Measurements from ENCODE around the gene MIEF2.
A peak's percentile ranks its signal among the peaks of the same experiment; 100 is the strongest.
"Not testable (repeated sequence)": the region's sequence is repeated elsewhere in the genome, so short reads cannot be mapped to it uniquely, and the experiment has no call there.

The MIEF2 gene

DNA sequence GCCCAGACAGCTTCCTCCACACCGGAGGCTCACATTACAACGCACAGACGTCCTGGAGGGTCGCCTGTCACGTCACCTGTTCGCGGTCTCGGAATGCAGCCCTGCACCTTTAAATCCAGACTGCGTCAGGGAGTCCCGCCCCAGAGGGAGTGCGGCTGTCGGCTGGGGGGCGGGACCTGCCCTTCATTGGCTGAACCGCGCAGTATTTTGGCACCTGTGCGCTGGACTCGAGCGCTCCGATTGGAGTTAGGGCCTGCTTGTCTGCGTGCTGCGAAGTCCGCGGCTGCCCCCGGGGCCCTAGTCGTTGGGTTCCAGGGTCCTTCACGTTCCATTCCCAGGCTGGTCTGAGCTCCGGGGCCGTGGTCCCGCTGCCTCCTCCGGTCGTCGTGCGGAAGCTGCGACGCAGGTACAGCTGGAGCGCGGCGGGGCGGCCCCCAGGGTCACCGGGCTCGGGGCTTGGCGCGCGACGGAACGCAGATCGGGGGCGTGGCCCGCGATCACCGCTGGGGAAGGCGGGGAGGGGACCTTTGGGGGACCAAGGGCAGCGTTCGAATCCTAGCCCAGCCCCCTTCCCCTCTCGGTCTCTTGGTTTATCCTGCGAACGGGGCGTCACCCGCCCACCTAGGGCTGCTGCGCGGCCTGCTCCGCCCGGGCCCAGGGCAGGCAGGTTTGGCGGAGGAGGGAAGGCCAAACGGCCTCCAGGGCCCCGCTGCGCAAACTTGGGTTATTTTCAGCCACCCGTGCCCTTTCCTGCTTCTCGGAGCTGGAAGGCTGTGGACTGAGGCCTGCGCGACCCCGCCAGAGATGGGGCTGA, at the start of gene MIEF2:
Gene MIEF2 (plus strand): TSS at position 331 of the 814 bp plus-strand sequence. CDS start 2,059 bp downstream, outside the sequence.
- peak; percentile 74 for DNase-seq

DNA sequence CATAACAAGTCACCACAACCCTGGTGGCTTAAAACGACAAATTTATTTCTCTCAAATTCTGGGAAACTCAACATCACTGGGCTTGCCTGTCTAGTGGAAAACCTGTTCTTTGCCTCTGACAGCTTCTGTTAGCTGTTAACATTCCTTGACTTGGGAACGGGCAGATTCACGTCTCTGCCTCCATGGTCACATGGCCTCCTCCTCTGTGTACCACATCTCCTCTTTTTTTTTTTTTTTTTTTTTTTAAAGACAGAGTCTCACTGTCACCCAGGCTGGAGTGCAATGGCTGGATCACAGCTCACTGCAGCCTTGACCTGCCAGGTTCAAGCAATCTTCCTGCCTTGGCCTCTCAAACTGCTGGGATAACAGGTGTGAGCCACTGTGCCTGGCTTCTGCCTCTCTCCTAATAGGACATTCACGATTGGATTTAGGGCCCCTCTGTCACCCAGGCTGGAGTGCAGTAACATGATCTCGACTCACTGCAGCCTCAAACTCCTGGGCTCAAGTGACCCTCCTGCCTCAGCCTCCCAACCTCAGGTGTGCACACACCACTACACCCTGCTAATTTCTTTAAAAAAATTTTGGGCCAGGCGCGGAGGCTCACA, 46.7 kb upstream of the MIEF2 start:
- no peak for DNase-seq

GRCh38 chr17:18216906-18217305, 43.6 kb upstream of the MIEF2 start:
- not testable (repeated sequence) for DNase-seq

DNA sequence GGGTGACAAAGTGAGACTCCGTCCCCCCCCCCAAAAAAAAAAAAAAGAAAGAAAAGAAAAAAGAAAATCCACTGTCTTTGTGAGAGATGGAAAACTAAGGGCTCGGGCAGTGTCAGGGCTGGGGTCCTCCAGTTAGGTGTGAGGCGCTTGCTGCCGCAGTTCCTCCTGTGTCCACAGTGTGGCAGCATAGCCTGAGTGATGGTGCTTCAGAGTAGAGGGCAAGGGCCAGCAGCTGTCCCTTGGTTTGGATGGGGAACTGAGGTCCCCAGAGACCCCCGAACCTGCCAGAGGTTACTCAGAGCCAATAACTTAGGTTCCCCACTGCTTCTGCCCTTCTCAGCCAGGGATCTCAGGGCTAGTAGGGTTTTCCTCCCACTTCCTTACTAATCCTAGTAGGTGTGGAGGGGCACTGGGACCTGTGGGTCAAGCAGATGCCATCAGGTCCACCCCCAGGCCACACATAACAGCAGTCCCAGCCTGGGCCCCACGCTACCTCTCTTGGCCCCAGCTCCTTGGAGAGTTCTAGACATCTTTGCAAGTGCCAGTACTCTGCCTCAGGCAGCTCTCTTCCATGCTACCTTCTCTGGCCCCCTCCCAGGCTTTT, 42.9 kb upstream of the MIEF2 start:
- peak; percentile 9 for DNase-seq

GRCh38 chr17:18218756-18219415, 41.6 kb upstream of the MIEF2 start:
- DNase-seq, result no peak

DNA sequence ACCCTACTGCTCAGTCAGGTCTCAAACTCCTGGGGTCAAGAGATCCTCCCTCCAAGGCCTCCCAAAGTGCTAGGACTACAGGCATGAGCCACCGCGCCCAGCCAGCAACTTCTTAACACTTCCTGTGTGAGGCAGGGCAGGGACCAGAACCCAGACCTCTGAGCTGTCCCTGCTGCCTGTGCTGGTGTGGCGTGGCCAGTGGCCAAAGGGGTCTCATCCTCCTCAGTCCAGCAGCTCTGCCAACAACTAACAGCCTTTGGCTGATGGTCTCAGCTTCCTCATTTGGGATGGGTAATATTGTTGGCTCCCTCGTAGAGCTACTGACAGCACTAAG, 36.4 kb upstream of the MIEF2 start:
- no peak for DNase-seq

GRCh38 chr17:18224387-18225120, 35.9 kb upstream of the MIEF2 start:
- DNase-seq, result no peak

GRCh38 chr17:18225121-18225641, 35.3 kb upstream of the MIEF2 start, which contains the start of gene LLGL1:
LLGL1 (plus strand) TSS chr17:18225635; CDS start chr17:18225683, 48 bp downstream.
- DNase-seq, result peak; percentile 83

DNA sequence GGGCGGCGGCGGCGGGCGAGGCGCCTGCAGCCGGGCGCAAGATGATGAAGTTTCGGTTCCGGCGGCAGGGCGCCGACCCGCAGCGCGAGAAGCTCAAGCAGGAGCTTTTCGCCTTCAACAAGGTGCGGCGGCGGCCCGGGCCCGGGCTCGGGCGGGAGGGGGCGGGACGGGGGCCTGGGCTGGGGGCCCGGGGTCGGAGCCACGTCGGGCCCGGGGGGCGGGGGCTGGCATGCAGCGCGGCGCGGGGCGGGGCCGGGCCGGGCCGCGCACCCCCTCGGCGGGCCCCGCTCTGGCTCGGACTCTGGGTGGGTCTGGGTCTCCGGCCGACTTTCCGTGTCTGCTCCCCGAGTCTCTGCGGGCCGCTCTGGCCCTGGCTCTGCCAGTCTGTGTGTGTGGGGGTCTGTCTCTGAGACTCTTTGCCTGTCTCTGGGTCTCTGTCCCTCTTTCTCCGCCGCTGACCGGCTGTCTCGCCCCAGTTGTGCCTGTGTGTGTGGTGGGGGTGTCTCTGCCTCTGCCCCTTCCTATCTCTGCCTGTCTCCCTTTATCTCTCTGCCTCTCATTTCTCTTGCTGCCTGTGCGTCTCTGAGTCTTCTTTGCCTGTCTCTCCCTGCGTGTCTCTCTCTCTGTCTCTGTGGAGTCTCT, 34.7 kb upstream of the MIEF2 start:
- peak; percentile 36 for DNase-seq

- no peak for DNase-seq
Measured at GRCh38 chr17:18226284-18226945, 34.0 kb upstream of the MIEF2 start.

- no peak for DNase-seq
Measured at GRCh38 chr17:18227635-18228034, 32.8 kb upstream of the MIEF2 start.

DNA sequence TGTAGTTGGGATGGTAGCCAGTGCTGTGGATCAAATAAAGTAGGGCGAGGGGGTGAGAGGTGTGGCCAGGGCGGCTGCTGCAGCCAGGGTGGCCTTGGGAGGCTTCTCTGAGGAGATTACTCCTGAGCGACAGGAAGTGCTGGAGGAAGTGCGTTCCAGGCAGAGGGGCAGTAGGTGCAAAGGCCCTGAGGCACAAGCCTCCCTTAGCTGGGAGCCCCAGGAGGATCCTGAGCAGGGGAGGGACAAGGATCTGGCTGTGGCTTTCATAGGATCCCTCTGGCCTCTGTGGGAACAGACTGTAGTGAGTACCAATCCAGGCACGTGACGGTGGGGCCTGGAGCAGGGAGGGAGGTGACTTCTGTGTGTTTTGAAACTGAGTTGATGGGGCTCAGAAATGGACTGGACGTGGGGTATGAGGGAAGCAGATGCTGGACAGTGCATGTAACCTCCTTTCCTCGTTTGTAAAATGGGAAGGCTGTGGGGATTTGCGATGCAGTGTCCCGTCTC, 32.2 kb upstream of the MIEF2 start:
- no peak for DNase-seq

GRCh38 chr17:18229254-18229653, 31.2 kb upstream of the MIEF2 start:
- no peak for DNase-seq

DNA sequence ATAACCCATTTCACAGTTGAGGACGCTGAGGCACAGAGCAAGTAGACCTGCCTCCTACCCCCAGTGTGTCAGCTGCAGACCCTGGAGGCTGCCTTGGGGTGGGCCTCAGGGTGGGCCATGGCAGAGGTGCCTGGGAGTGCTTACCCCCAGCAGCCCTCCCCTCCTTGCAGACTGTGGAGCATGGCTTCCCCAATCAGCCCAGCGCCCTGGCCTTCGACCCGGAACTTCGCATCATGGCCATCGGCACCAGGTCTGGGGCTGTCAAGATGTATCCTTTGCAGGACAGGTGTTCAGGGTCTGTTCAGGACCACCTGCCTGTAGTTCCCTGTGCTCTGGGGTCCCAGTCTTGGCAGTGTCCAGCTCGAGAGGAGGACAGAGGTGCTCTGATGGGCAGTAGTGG, 30.7 kb upstream of the MIEF2 start:
- no peak for DNase-seq

GRCh38 chr17:18230288-18231141, 29.9 kb upstream of the MIEF2 start:
- DNase-seq, result no peak

- DNase-seq, result no peak
Measured at GRCh38 chr17:18231164-18231563, 29.3 kb upstream of the MIEF2 start.

GRCh38 chr17:18233803-18234518, 26.5 kb upstream of the MIEF2 start:
- no peak for DNase-seq

- no peak for DNase-seq
Measured at GRCh38 chr17:18234853-18235380, 25.5 kb upstream of the MIEF2 start.

GRCh38 chr17:18235743-18236256, 24.7 kb upstream of the MIEF2 start:
- DNase-seq, result no peak
